HFF-Myc (cell line): ENCODE results near the gene EPHA3.

Source experiments
- DNase-seq: peaks from one replicate; pipeline ENCODE4 v3.0.0-alpha.2; 2011; ENCODE audit warnings: low read depth; ENCODE audit errors: extremely low read depth
- H3K4me3 ChIP-seq: replicated peaks from 2 replicates; pipeline ENCODE4 v1.5.1; 2011; ENCODE audit warnings: low read depth, mild to moderate bottlenecking, control low read depth, low read length
- TF ChIP-seq, protein P1 (sequence below): IDR thresholded peaks from 2 replicates; pipeline ENCODE4 v1.5.1; 2012; ENCODE audit warnings: mild to moderate bottlenecking, low read depth, low read length, control low read depth; ENCODE audit errors: missing control alignments

Gene EPHA3

DNA sequence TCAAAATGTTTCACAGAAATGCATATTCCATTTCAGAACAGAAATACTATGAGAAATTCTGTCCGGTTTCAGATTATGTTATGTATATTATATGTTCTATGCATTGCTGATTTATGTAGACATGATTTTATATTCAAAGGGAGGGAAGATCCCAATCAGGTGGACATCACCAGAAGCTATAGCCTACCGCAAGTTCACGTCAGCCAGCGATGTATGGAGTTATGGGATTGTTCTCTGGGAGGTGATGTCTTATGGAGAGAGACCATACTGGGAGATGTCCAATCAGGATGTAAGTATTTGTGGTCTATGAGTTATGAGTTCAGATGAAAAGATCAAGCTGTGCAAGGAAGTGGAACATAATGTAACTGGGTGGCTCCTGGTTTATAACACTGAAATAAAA, 341.7 kb downstream of the EPHA3 start:
- no peak overlapping the region for H3K4me3 ChIP-seq
- TF ChIP-seq, protein P1, sequence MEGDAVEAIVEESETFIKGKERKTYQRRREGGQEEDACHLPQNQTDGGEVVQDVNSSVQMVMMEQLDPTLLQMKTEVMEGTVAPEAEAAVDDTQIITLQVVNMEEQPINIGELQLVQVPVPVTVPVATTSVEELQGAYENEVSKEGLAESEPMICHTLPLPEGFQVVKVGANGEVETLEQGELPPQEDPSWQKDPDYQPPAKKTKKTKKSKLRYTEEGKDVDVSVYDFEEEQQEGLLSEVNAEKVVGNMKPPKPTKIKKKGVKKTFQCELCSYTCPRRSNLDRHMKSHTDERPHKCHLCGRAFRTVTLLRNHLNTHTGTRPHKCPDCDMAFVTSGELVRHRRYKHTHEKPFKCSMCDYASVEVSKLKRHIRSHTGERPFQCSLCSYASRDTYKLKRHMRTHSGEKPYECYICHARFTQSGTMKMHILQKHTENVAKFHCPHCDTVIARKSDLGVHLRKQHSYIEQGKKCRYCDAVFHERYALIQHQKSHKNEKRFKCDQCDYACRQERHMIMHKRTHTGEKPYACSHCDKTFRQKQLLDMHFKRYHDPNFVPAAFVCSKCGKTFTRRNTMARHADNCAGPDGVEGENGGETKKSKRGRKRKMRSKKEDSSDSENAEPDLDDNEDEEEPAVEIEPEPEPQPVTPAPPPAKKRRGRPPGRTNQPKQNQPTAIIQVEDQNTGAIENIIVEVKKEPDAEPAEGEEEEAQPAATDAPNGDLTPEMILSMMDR, result no peak
- no peak for DNase-seq

DNA sequence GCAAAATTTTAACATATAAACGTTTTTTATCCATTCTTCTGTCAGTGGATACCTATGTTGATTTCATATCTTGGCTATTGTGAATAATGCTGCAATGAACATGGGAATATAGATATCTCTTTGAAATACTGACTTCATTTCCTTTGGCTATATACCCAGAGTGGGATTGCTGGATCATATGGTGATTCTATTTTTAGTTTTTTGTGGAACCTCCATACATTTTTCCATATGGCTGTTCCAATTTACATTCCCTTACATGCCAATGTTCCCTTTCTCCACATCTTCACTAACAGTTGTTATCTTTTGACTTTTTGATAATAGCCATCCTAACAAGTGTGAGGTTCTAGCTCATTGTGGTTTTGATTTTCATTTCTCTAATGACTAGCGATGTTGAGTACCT, 344.6 kb downstream of the EPHA3 start:
- no peak overlapping the region for H3K4me3 ChIP-seq
- TF ChIP-seq, protein P1, result no peak
- DNase-seq, result no peak

DNA sequence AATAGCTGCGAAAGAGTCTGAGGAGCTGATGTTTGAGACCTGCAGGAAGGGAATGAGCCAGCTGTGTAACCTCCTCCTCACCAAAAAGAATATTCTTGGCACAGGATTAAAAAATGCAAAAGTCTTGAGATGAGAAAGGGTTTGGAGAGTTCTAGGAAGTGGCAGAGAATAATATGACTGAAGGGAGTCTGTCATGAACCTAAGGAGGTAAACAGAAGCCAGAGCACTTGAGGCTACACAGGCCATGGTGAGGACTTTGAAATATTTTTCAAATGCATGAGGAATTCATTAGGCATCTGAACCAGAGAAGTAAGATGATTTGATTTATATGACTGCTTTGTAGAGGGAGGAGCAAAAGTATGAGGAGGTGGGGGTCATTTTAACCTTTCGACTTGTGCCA, 347.8 kb downstream of the EPHA3 start:
- DNase-seq, result no peak
- TF ChIP-seq, protein P1, result no peak
- no peak overlapping the region for H3K4me3 ChIP-seq

DNA sequence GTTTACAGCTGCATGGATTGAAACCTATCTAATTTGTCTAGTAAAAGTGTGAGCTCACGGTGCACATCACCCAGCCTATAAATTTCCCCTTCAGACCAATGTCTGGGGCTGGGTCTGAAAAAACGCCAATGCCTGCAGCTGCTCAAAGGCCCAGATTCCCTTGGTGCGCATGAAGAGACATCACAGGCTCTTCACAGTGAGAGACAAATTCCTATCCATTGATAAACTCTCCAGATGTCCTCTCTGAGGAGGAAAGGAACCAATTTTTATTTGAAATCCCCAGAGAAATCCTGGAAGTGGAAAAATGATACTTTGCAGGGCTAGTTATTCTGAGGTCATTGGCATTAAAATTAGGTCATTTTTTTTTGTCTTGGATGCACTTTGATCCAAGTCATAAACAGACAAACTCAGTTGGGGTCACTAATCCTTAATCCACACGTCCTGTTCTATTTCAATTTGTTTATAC, 360.5 kb downstream of the EPHA3 start:
- TF ChIP-seq, protein P1, result no peak
- no peak overlapping the region for H3K4me3 ChIP-seq
- DNase-seq, result no peak

DNA sequence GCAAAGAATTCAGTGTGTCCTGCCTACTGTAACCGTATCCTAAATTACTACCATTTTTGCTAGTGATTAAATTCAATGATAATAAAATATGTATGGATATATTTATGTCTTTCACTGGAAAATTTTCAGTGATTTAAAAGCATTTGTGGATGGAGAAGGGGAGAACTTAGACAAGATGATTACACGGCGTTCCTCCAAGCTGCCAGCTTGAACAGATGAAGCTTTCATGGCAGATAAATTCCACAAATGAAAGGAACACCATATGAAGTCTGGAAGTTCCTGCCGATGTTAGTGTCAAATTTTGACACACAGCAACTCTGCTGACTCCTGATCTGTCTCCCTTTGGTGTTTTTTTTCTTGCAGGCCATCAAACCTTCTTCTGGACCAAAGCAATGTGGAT, 364.7 kb downstream of the EPHA3 start:
- no peak for DNase-seq
- no peak overlapping the region for H3K4me3 ChIP-seq
- TF ChIP-seq, protein P1, result no peak

DNA sequence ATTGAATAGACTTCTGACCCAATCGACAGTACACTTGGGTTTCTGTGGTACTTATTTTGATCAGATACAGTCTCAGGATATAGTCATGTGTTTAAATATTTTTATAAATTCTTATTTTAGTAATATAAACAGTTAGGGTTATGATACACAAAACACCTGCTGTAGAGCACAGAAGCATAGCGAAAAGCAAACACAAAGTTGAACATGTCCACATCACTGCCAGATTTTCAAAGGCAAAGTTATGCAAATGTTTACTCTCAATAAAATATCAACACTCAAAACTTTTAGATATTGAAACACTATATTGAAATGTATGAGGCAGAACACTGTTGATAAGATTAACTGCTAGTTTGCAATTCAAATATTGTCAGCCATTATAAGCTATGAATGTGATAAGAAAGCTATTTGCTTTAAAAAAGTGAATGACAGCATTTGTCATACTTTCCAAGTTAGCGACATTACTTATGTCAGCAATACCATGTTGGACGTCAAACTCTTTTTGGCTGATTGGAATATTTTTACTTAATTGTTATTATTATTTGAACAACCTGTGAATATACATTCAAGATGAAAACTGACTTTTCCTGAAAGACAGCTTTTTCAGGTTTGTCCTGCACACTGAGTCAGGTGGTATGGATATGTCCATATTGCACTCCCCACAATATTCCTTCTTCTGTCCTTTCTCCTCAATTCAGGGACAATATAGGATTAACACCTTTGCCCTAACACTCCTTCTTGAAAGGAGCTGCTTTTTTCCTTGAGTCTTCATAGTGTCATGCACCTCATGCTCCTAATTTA, 367.1 kb downstream of the EPHA3 start:
- TF ChIP-seq, protein P1, result no peak
- no peak for DNase-seq
- no peak overlapping the region for H3K4me3 ChIP-seq
